Panc1 (cell line): ENCODE measurements around the gene ERC2. TPM values are rescaled to one million over a fixed set of nuclear protein-coding genes. Genes with fewer than 3 reads are reported as not detected.

Source experiments
- ATAC-seq: fragments of 200-7000 bp; cut with Tn5 transposase; 2 replicates; pipeline ENCODE4 v1.9.1; 2020; ENCODE audit warnings: mild to moderate bottlenecking, moderate library complexity
- BruUV-seq: library from RNA; stranded (reverse); fragments of 400-500 nt; replicated peaks from 2 replicates; lab custom pipeline; 2021; lab: Mats Ljungman, UMichigan
- CTCF ChIA-PET: fragments of 300-600 bp; sonication (Branson Sonifier 250); formaldehyde crosslinking; loops from one replicate; lab custom pipeline; 2022; ENCODE audit warnings: antibody characterized with exemption; lab: Charles Lee
- POLR2A ChIA-PET: fragments of 300-600 bp; sonication (Branson Sonifier 250); formaldehyde crosslinking; loops from one replicate; lab custom pipeline; 2022; ENCODE audit warnings: antibody characterized with exemption; lab: Charles Lee
- DNase-seq: peaks from one replicate; pipeline ENCODE4 v3.0.0-alpha.2; 2010; ENCODE audit warnings: low read depth, low spot score
- H3K27ac ChIP-seq: 2 replicates; pipeline ENCODE4 v1.5.1; 2011; ENCODE audit warnings: mild to moderate bottlenecking, low read length, inconsistent platforms
- H3K27me3 ChIP-seq: fragments of 200-500 bp; sonication (Bioruptor generic); 2 replicates; pipeline ENCODE4 v1.6.0; 2014; ENCODE audit warnings: low read length, inconsistent platforms; ENCODE audit not compliant: control insufficient read depth, insufficient read depth
- H3K36me3 ChIP-seq: fragments of 200-500 bp; sonication (Bioruptor generic); 2 replicates; pipeline ENCODE4 v1.5.1; 2014; ENCODE audit warnings: inconsistent platforms, mild to moderate bottlenecking, low read length, moderate library complexity; ENCODE audit not compliant: control insufficient read depth, insufficient read depth
- H3K4me1 ChIP-seq: 2 replicates; pipeline ENCODE4 v1.5.1; 2011; ENCODE audit warnings: inconsistent platforms, mild to moderate bottlenecking, low read length, moderate library complexity; ENCODE audit not compliant: control insufficient read depth, insufficient read depth
- H3K4me3 ChIP-seq, 2 experiments: 2 replicates each; pipeline ENCODE4 v1.5.1; 2011 to 2012; ENCODE audit warnings: low read depth in 2 of 2, low read length in 2 of 2, mild to moderate bottlenecking in 2 of 2, inconsistent platforms in 1 of 2, moderate library complexity in 1 of 2
- H3K9me3 ChIP-seq: fragments of 200-500 bp; sonication (Bioruptor generic); 2 replicates; pipeline ENCODE4 v1.5.1; 2014; ENCODE audit warnings: low read depth, mild to moderate bottlenecking, inconsistent platforms, low read length, moderate library complexity; ENCODE audit not compliant: control insufficient read depth, insufficient read depth
- CTCF ChIP-seq: fragments of 450-650 bp; IDR thresholded peaks from 2 replicates; pipeline ENCODE4 v1.5.1; 2017; ENCODE audit warnings: mild to moderate bottlenecking
- POLR2AphosphoS5 ChIP-seq: IDR thresholded peaks from 2 replicates; pipeline ENCODE4 v1.6.1; 2012; ENCODE audit warnings: mild to moderate bottlenecking, low read depth, low read length, moderate library complexity
- REST ChIP-seq, 2 experiments: IDR thresholded peaks; 2 replicates each; pipeline ENCODE4 v1.6.1; 2011 to 2012; ENCODE audit warnings: low read depth in 2 of 2, control low read depth in 1 of 2, low read length in 1 of 2, mild to moderate bottlenecking in 1 of 2, moderate library complexity in 1 of 2; ENCODE audit not compliant: insufficient read depth in 1 of 2
- SIN3A ChIP-seq: IDR thresholded peaks from 2 replicates; pipeline ENCODE4 v1.6.1; 2012; ENCODE audit warnings: low read depth, mild to moderate bottlenecking, low read length, moderate library complexity, borderline replicate concordance; ENCODE audit not compliant: insufficient read depth
- TCF7L2 ChIP-seq: IDR thresholded peaks from 2 replicates; pipeline ENCODE4 v1.6.1; 2011; ENCODE audit warnings: mild to moderate bottlenecking, low read depth, low read length, inconsistent platforms
- in situ Hi-C: cut with HindIII; loops from 2 replicates; pipeline ENCODE4 v1.10.0; 2016; ENCODE audit warnings: low sequenced_read_pairs, low pct_unique_long_range_greater_than_20kb
- intact Hi-C: fragments of 100-400 bp; cut with micrococcal nuclease; formaldehyde crosslinking; loops from one replicate; pipeline ENCODE4 v1.10.0; 2022; ENCODE audit not compliant: unreplicated experiment
- total RNA-seq: library from RNA; stranded (reverse); gene quantifications from one replicate; pipeline ENCODE4 v1.2.1, GENCODE V29; 2021; ENCODE audit not compliant: unreplicated experiment

The ERC2 gene
- total RNA-seq, 1 experiment from 2014 or later = 0.33 TPM

- in situ Hi-C loops = no loop called here
- Histone ChIP-seq H3K4me1 (no peaks in the 10 kb centered on the region), H3K27ac (no peak overlapping the region), H3K4me3 (no peak overlapping the region), H3K36me3 (no peaks in the 10 kb centered on the region), H3K9me3 (no peaks in the 10 kb centered on the region), H3K27me3 (no peaks in the 10 kb centered on the region)
- ATAC-seq = no peak
- CTCF ChIA-PET = no interaction called here
- TF ChIP-seq SIN3A (no peak), CTCF (no peak), REST (IDR thresholded peaks at IDR 0.05; ENCODE audit: insufficient read depth in 1 of 2, low read depth in 2 of 2, low read length in 1 of 2) (no peak), POLR2AphosphoS5 (no peak), TCF7L2 (no peak)
- intact Hi-C loops = no loop called here
- no TSS peak for BruUV-seq
- POLR2A ChIA-PET = no interaction called here
- DNase-seq = no peak
Observed at GRCh38 chr3:55888282-55888885, 579.9 kb downstream of the ERC2 start.

- ATAC-seq (no peak), DNase-seq (no peak)
- ChIA-PET POLR2A (no interaction called here), CTCF (no interaction called here)
- no peaks in the 10 kb centered on the region for H3K27me3 ChIP-seq
- TF ChIP-seq CTCF (no peak), POLR2AphosphoS5 (no peak)
- in situ Hi-C loops (no loop called here), intact Hi-C loops (no loop called here)
- H3K9me3 ChIP-seq = no peaks in the 10 kb centered on the region
- H3K36me3 ChIP-seq = no peaks in the 10 kb centered on the region
- BruUV-seq = no TSS peak
- no peaks in the 10 kb centered on the region for H3K4me1 ChIP-seq
- no peak overlapping the region for H3K4me3 ChIP-seq
- no peak overlapping the region for H3K27ac ChIP-seq
Observed at GRCh38 chr3:55885721-55886120, 582.5 kb downstream of the ERC2 start.
